DMS79 (cell line): ENCODE measurements around the gene C1orf146.
"Not testable (repeated sequence)": the region's sequence is repeated elsewhere in the genome, so short reads cannot be mapped to it uniquely, and the experiment has no call there.

Experiments
- DNase-seq: peaks from one replicate; lab custom pipeline; 2025; lab: John Stamatoyannopoulos, UW

C1orf146 gene

GRCh38 chr1:92217721-92218120 lies at the start of gene C1orf146:
Gene C1orf146, plus strand, starts transcription at chr1:92217915. Its CDS starts 13,506 bp downstream, at chr1:92231421.
- no peak for DNase-seq

GRCh38 chr1:92168657-92169056 lies 49.1 kb upstream of the C1orf146 start:
- no peak for DNase-seq

GRCh38 chr1:92169214-92170005 lies 48.3 kb upstream of the C1orf146 start:
- no peak for DNase-seq

GRCh38 chr1:92184632-92185031 lies 33.1 kb upstream of the C1orf146 start:
- DNase-seq: no peak

GRCh38 chr1:92186081-92186480 lies 31.6 kb upstream of the C1orf146 start:
- no peak for DNase-seq

- DNase-seq: no peak
These were observed 29.1 kb upstream of the C1orf146 start for GRCh38 chr1:92188436-92189255.

- no peak for DNase-seq
These were observed 26.0 kb upstream of the C1orf146 start for GRCh38 chr1:92191726-92192125.

GRCh38 chr1:92192246-92192645 lies 25.5 kb upstream of the C1orf146 start:
- no peak for DNase-seq

- DNase-seq: no peak
These were observed 23.2 kb upstream of the C1orf146 start for GRCh38 chr1:92194511-92194910.

GRCh38 chr1:92201973-92202372 lies 15.7 kb upstream of the C1orf146 start:
- no peak for DNase-seq

- DNase-seq: no peak
These were observed 14.6 kb upstream of the C1orf146 start for GRCh38 chr1:92203105-92203504.

- no peak for DNase-seq
These were observed 7.0 kb upstream of the C1orf146 start for GRCh38 chr1:92210701-92211100.

GRCh38 chr1:92211166-92211565 lies 6.5 kb upstream of the C1orf146 start:
- DNase-seq: no peak

- DNase-seq: no peak
These were observed 844 bp downstream of the C1orf146 start for GRCh38 chr1:92218559-92218958.

- no peak for DNase-seq
These were observed 1.3 kb downstream of the C1orf146 start for GRCh38 chr1:92219028-92219427.

GRCh38 chr1:92228401-92228800 lies 10.7 kb downstream of the C1orf146 start:
- no peak for DNase-seq

GRCh38 chr1:92230736-92231135 lies 13.0 kb downstream of the C1orf146 start:
- no peak for DNase-seq

- DNase-seq: no peak
These were observed 22.3 kb downstream of the C1orf146 start for GRCh38 chr1:92240034-92240433.

- no peak for DNase-seq
These were observed 26.7 kb downstream of the C1orf146 start for GRCh38 chr1:92244376-92244775.

GRCh38 chr1:92254714-92255113 lies 37.0 kb downstream of the C1orf146 start:
- DNase-seq: not testable (repeated sequence)

GRCh38 chr1:92259350-92259749 lies 41.6 kb downstream of the C1orf146 start:
- DNase-seq: no peak

GRCh38 chr1:92262516-92262915 lies 44.8 kb downstream of the C1orf146 start:
- no peak for DNase-seq

- DNase-seq: no peak
These were observed 55.3 kb downstream of the C1orf146 start for GRCh38 chr1:92273039-92273438.
